GM20431 (cell line): ENCODE data around the gene CEP72.
"Not testable (repeated sequence)": the region's sequence is repeated elsewhere in the genome, so short reads cannot be mapped to it uniquely, and the experiment has no call there.

Experiments used
- in situ Hi-C: fragments of 300-500 bp; cut with MseI, MboI; formaldehyde crosslinking; loops from one replicate; pipeline ENCODE4 v1.15.0; 2020; ENCODE audit warnings: low sequenced_read_pairs; ENCODE audit not compliant: unreplicated experiment

Gene CEP72

GRCh38 chr5:677131-678101 lies 65.3 kb downstream of the CEP72 start:
- in situ Hi-C loops = no loop called here

GRCh38 chr5:678521-678920 lies 66.4 kb downstream of the CEP72 start:
- in situ Hi-C loops = not testable (repeated sequence)

- in situ Hi-C loops = not testable (repeated sequence)
These were observed 67.2 kb downstream of the CEP72 start for GRCh38 chr5:679166-679895.

GRCh38 chr5:680118-680795 lies 68.1 kb downstream of the CEP72 start:
- in situ Hi-C loops = not testable (repeated sequence)

- in situ Hi-C loops = not testable (repeated sequence)
These were observed 68.7 kb downstream of the CEP72 start for GRCh38 chr5:680836-681235.

- in situ Hi-C loops = not testable (repeated sequence)
These were observed 69.4 kb downstream of the CEP72 start for GRCh38 chr5:681317-682191.

- in situ Hi-C loops = not testable (repeated sequence)
These were observed 70.1 kb downstream of the CEP72 start for GRCh38 chr5:682216-682615.

- in situ Hi-C loops = not testable (repeated sequence)
These were observed 70.7 kb downstream of the CEP72 start for GRCh38 chr5:682651-683358.

GRCh38 chr5:683551-684481 lies 71.7 kb downstream of the CEP72 start:
- in situ Hi-C loops = no loop called here

GRCh38 chr5:684751-685216 lies 72.6 kb downstream of the CEP72 start:
- in situ Hi-C loops = no loop called here

- in situ Hi-C loops = no loop called here
These were observed 73.4 kb downstream of the CEP72 start for GRCh38 chr5:685262-686171.

GRCh38 chr5:686172-686523 lies 74.0 kb downstream of the CEP72 start:
- in situ Hi-C loops = not testable (repeated sequence)

GRCh38 chr5:686936-687335 lies 74.8 kb downstream of the CEP72 start:
- in situ Hi-C loops = not testable (repeated sequence)

- in situ Hi-C loops = not testable (repeated sequence)
These were observed 76.3 kb downstream of the CEP72 start for GRCh38 chr5:688348-689010.

GRCh38 chr5:690293-690692 lies 78.2 kb downstream of the CEP72 start:
- in situ Hi-C loops = not testable (repeated sequence)

- in situ Hi-C loops = not testable (repeated sequence)
These were observed 78.9 kb downstream of the CEP72 start for GRCh38 chr5:691049-691448.
